ENCODE data around the gene PDE8A. TPM values are rescaled to one million over a fixed set of nuclear protein-coding genes. Genes with fewer than 3 reads are reported as not detected.

PDE8A gene
- total RNA-seq, 1 experiment from 2014 or later = 27.4 TPM

GRCh38 chr15:85125056-85125661 lies 143.5 kb downstream of the PDE8A start:
- DNase-seq (ENCODE audit: unreplicated experiment) = peak; percentile 29
- Mint-ChIP-seq H3K4me3 (ENCODE audit: unreplicated experiment) (no peak overlapping the region), H3K9me3 (ENCODE audit: unreplicated experiment) (no peaks in the 10 kb centered on the region), H3K36me3 (ENCODE audit: insufficient read depth, unreplicated experiment) (peaks cover 21% of the 10 kb centered on the region), H3K27me3 (ENCODE audit: insufficient read depth, unreplicated experiment) (no peaks in the 10 kb centered on the region), H3K4me1 (ENCODE audit: insufficient read depth, unreplicated experiment) (peaks cover 11% of the 10 kb centered on the region), H3K27ac (ENCODE audit: low read depth, unreplicated experiment) (peak overlapping the region; percentile 11)
- POLR2A ChIA-PET = no interaction called here
- CTCF ChIA-PET = no interaction called here
- TF ChIP-seq CTCF (IDR thresholded peaks at IDR 0.05; ENCODE audit: unreplicated experiment) = no peak
- intact Hi-C loops (cut with micrococcal nuclease) = no loop called here
- no TSS peak for BruUV-seq (replicated peaks)

GRCh38 chr15:85128621-85129020 lies 147.0 kb downstream of the PDE8A start:
- TF ChIP-seq CTCF (IDR thresholded peaks at IDR 0.05; ENCODE audit: unreplicated experiment) = no peak
- Mint-ChIP-seq H3K27ac (ENCODE audit: low read depth, unreplicated experiment) (no peak overlapping the region), H3K27me3 (ENCODE audit: insufficient read depth, unreplicated experiment) (no peaks in the 10 kb centered on the region), H3K4me3 (ENCODE audit: unreplicated experiment) (no peak overlapping the region), H3K9me3 (ENCODE audit: unreplicated experiment) (peaks cover 16% of the 10 kb centered on the region), H3K4me1 (ENCODE audit: insufficient read depth, unreplicated experiment) (peaks cover 11% of the 10 kb centered on the region), H3K36me3 (ENCODE audit: insufficient read depth, unreplicated experiment) (peaks cover 26% of the 10 kb centered on the region)
- DNase-seq (ENCODE audit: unreplicated experiment) = no peak
- intact Hi-C loops (cut with micrococcal nuclease) = no loop called here
- ChIA-PET POLR2A (interaction anchor here (1.2 kb wide), 1 partner anchor 13 kb away, joined by 4 read pairs; no protein-coding TSS in a partner anchor), CTCF (interaction anchor here (0.5 kb wide), 1 partner anchor 498 kb away, joined by 3 read pairs; no protein-coding TSS in a partner anchor)
- no TSS peak for BruUV-seq (replicated peaks)

DNA sequence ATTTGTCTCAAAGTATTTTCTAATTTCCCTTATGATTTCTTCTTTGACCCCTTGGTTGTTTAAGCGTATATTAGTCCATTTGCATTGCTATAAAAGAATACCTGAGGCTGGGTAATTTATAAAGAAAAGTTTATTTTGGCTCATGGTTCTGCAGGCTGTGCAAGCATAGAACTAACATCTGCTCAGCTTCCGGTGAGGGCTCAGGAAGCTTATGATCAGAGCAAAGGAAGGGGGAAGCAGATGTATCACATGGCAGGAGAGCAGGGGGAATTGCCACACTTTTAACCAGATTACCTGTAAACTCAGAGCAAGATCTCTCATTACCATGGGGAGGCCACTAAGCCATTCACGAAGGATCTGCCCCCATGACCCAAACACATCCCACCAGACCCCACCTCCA lies 148.2 kb downstream of the PDE8A start:
- intact Hi-C loops (cut with micrococcal nuclease) = no loop called here
- no peak overlapping the region for H3K4me3 Mint-ChIP-seq (ENCODE audit: unreplicated experiment)
- CTCF ChIA-PET = interaction anchor here (0.9 kb wide), 1 partner anchor 39 kb away, joined by 3 read pairs; no protein-coding TSS in a partner anchor
- POLR2A ChIA-PET = no interaction called here
- H3K27ac Mint-ChIP-seq (ENCODE audit: low read depth, unreplicated experiment) = no peak overlapping the region
- H3K27me3 Mint-ChIP-seq (ENCODE audit: insufficient read depth, unreplicated experiment) = no peaks in the 10 kb centered on the region
- peaks cover 4% of the 10 kb centered on the region for H3K4me1 Mint-ChIP-seq (ENCODE audit: insufficient read depth, unreplicated experiment)
- no TSS peak for BruUV-seq (replicated peaks)
- H3K9me3 Mint-ChIP-seq (ENCODE audit: unreplicated experiment) = peaks cover 16% of the 10 kb centered on the region
- no peak for DNase-seq (ENCODE audit: unreplicated experiment)
- TF ChIP-seq CTCF (IDR thresholded peaks at IDR 0.05; ENCODE audit: unreplicated experiment) = no peak
- peaks cover 20% of the 10 kb centered on the region for H3K36me3 Mint-ChIP-seq (ENCODE audit: insufficient read depth, unreplicated experiment)

DNA sequence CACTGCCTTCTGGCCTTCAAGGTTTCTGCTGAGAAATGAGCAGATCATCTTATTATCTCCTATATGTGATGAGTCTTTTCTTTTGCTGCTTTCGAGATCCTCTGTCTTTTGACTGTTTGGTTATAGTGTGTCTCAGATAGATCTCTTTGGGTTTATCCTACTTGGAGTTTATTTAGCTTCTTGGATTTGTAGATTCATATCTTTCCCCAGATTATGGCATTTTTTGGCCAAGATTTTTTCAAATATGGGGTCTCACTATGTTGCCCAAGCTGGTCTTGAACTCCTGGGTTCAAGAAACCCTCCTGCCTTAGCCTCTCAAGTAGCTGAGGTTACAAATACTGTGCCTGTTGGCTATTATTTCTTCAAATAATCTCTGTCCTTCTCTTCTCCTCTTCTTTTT lies 150.3 kb downstream of the PDE8A start:
- Mint-ChIP-seq H3K36me3 (ENCODE audit: insufficient read depth, unreplicated experiment) (peaks cover 15% of the 10 kb centered on the region), H3K4me3 (ENCODE audit: unreplicated experiment) (no peak overlapping the region), H3K27ac (ENCODE audit: low read depth, unreplicated experiment) (no peak overlapping the region), H3K9me3 (ENCODE audit: unreplicated experiment) (peaks cover 16% of the 10 kb centered on the region), H3K4me1 (ENCODE audit: insufficient read depth, unreplicated experiment) (no peaks in the 10 kb centered on the region), H3K27me3 (ENCODE audit: insufficient read depth, unreplicated experiment) (no peaks in the 10 kb centered on the region)
- intact Hi-C loops (cut with micrococcal nuclease) = no loop called here
- DNase-seq (ENCODE audit: unreplicated experiment) = no peak
- POLR2A ChIA-PET = no interaction called here
- CTCF ChIA-PET = no interaction called here
- TF ChIP-seq CTCF (IDR thresholded peaks at IDR 0.05; ENCODE audit: unreplicated experiment) = no peak
- no TSS peak for BruUV-seq (replicated peaks)
